ENCODE results near the gene VWA3B.

VWA3B gene

DNA sequence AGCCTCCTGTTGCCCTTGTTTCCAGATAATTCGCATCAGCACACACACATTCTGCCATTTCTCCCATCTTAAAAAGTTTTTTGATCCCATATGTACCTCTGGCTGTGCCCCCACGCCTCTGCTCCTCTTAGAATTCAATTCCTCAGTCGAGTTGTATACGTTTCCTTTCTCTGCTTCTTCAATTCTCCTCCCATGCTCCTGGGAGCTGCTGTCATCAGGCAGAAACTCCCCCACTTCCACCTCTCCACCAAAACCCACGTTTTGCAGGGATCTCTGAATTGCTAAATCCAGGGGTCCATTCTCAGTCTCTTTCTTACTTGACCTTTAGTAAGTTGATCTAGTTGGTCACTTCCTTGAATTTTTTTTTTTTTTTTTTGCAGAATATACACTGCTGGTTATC lies 98.8 kb downstream of the VWA3B start:
- H3K9ac ChIP-seq (ENCODE audit: low read depth, low read length) = no peak overlapping the region
- no peaks in the 10 kb centered on the region for H3K9me3 ChIP-seq (ENCODE audit: insufficient read depth, low read depth, low read length)
- H3K36me3 ChIP-seq (ENCODE audit: insufficient read depth, low read depth, low read length) = no peaks in the 10 kb centered on the region
- H3K27me3 ChIP-seq (ENCODE audit: insufficient read depth, low read length) = no peaks in the 10 kb centered on the region
- H3K4me3 ChIP-seq (ENCODE audit: low read length) = no peak overlapping the region
- no peak overlapping the region for H3K27ac ChIP-seq (ENCODE audit: low read length)
- H3K4me1 ChIP-seq (ENCODE audit: insufficient read depth, low read length) = no peaks in the 10 kb centered on the region

DNA sequence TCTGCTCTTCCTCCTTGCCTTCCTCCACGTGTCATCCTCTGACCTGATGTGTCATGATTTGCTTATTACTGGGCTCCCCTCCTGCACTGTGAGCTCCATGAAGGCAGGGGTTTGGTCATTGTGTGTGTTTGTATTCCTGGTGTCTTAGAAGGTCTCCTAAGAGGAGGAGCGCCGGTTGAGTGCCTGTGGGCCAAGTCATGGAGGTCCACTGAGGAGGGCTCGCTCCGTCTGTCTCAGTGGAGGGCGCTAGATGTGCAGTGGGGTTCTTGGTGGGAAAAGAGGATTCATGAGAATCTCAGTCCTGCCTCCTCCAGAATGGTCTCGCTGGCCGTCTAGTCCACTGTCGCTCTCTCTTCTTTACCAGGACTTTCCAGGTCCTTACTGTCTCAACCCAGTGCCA lies 100.2 kb downstream of the VWA3B start:
- Histone ChIP-seq H3K36me3 (ENCODE audit: insufficient read depth, low read depth, low read length) (no peaks in the 10 kb centered on the region), H3K9me3 (ENCODE audit: insufficient read depth, low read depth, low read length) (no peaks in the 10 kb centered on the region), H3K9ac (ENCODE audit: low read depth, low read length) (no peak overlapping the region), H3K27me3 (ENCODE audit: insufficient read depth, low read length) (no peaks in the 10 kb centered on the region), H3K4me1 (ENCODE audit: insufficient read depth, low read length) (no peaks in the 10 kb centered on the region), H3K4me3 (ENCODE audit: low read length) (no peak overlapping the region), H3K27ac (ENCODE audit: low read length) (no peak overlapping the region)

- no peak overlapping the region for H3K9ac ChIP-seq (ENCODE audit: low read depth, low read length)
- H3K27me3 ChIP-seq (ENCODE audit: insufficient read depth, low read length) = no peaks in the 10 kb centered on the region
- H3K9me3 ChIP-seq (ENCODE audit: insufficient read depth, low read depth, low read length) = no peaks in the 10 kb centered on the region
- no peak overlapping the region for H3K4me3 ChIP-seq (ENCODE audit: low read length)
- no peak overlapping the region for H3K27ac ChIP-seq (ENCODE audit: low read length)
- H3K4me1 ChIP-seq (ENCODE audit: insufficient read depth, low read length) = no peaks in the 10 kb centered on the region
- no peaks in the 10 kb centered on the region for H3K36me3 ChIP-seq (ENCODE audit: insufficient read depth, low read depth, low read length)
Observed at GRCh38 chr2:98188351-98189046, 101.5 kb downstream of the VWA3B start.

GRCh38 chr2:98191883-98192282 lies 104.9 kb downstream of the VWA3B start:
- H3K9ac ChIP-seq (ENCODE audit: low read depth, low read length) = no peak overlapping the region
- H3K4me1 ChIP-seq (ENCODE audit: insufficient read depth, low read length) = no peaks in the 10 kb centered on the region
- H3K9me3 ChIP-seq (ENCODE audit: insufficient read depth, low read depth, low read length) = no peaks in the 10 kb centered on the region
- H3K27ac ChIP-seq (ENCODE audit: low read length) = no peak overlapping the region
- H3K4me3 ChIP-seq (ENCODE audit: low read length) = no peak overlapping the region
- H3K27me3 ChIP-seq (ENCODE audit: insufficient read depth, low read length) = no peaks in the 10 kb centered on the region
- H3K36me3 ChIP-seq (ENCODE audit: insufficient read depth, low read depth, low read length) = no peaks in the 10 kb centered on the region

DNA sequence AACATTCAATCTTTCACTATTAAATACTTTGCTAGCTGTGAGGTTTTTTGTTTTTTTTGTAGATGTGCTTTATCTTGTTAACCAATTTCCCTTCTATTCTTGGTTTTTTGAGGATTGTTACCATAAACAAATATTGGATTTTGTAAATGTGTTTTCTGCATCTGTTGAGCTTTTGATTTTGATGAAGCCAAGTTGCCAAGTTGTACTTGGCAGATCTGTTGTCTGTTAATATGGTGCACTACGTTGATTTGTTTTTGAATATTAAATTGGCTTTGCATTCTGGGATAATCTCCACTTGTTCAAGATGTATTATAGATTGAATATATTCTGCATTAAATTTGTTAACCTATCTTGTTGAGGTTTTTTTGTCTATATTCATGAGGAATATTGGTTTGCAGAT lies 114.6 kb downstream of the VWA3B start:
- Histone ChIP-seq H3K36me3 (ENCODE audit: insufficient read depth, low read depth, low read length) (no peaks in the 10 kb centered on the region), H3K27ac (ENCODE audit: low read length) (no peak overlapping the region), H3K4me1 (ENCODE audit: insufficient read depth, low read length) (no peaks in the 10 kb centered on the region), H3K4me3 (ENCODE audit: low read length) (no peak overlapping the region), H3K9me3 (ENCODE audit: insufficient read depth, low read depth, low read length) (no peaks in the 10 kb centered on the region), H3K9ac (ENCODE audit: low read depth, low read length) (no peak overlapping the region), H3K27me3 (ENCODE audit: insufficient read depth, low read length) (no peaks in the 10 kb centered on the region)

DNA sequence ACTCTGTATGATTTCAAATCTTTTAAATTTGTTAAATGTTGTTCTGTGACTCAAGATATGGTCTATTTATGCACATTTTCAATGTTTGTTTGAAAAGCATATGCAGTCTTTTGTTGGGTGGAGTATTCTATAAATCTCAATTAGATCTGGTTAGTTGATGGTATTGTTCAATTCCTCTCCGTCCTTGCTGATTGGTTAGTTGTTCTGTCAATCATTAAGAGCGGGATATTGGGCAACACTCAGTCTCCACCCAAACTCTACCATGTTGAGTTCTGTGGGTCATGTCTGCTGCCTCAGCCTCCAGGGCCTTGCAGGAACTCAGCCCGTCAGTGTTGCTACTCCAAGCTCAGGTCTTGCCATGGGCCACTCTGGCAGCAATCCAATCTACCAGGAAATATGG lies 118.9 kb downstream of the VWA3B start:
- H3K27ac ChIP-seq (ENCODE audit: low read length) = no peak overlapping the region
- H3K9me3 ChIP-seq (ENCODE audit: insufficient read depth, low read depth, low read length) = no peaks in the 10 kb centered on the region
- H3K4me1 ChIP-seq (ENCODE audit: insufficient read depth, low read length) = no peaks in the 10 kb centered on the region
- no peak overlapping the region for H3K9ac ChIP-seq (ENCODE audit: low read depth, low read length)
- H3K4me3 ChIP-seq (ENCODE audit: low read length) = no peak overlapping the region
- no peaks in the 10 kb centered on the region for H3K36me3 ChIP-seq (ENCODE audit: insufficient read depth, low read depth, low read length)
- H3K27me3 ChIP-seq (ENCODE audit: insufficient read depth, low read length) = no peaks in the 10 kb centered on the region

DNA sequence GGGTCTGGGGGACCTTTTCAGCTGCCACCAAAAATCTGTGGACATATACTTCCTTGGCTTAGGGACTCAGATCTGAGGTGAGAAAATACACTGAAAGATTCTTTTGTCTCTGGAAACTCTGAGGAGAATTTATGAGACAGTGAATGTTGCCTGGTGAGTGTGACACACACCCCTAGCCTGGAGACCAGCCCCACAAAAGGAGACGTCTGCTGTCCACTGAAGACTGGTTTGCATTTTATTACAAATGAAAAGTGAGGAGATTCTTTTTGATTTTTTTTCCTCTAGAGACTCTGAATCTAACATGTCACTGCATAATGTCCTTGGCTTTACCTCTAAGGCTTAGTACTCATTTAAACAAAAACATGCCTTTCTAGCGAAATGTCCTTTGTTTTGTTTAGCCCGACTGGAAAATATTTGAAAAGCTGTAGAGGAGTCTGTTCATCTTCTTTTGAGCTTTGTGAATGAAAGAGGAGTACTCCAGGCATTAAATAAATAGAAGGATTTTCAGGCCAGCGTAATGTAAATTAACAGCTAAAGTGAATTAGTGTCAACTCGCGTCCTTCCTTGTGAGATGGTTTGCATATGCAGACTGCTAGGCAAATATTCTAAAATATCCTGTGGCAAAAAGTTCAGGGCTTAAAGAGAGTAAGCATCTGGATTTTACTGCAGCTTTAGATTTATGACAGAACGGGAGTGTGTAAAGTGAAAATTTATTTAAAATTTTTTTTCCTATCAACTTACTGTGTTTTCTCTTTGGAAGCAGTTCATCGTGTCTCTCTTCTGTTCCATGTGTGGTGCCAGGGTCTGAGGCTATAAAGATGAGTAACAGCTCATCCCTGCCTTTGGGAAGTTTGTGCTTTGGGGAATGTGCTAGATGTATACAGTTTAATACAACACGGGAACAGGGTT lies 125.4 kb downstream of the VWA3B start:
- no peaks in the 10 kb centered on the region for H3K36me3 ChIP-seq (ENCODE audit: insufficient read depth, low read depth, low read length)
- no peaks in the 10 kb centered on the region for H3K9me3 ChIP-seq (ENCODE audit: insufficient read depth, low read depth, low read length)
- no peak overlapping the region for H3K27ac ChIP-seq (ENCODE audit: low read length)
- no peak overlapping the region for H3K4me3 ChIP-seq (ENCODE audit: low read length)
- H3K4me1 ChIP-seq (ENCODE audit: insufficient read depth, low read length) = no peaks in the 10 kb centered on the region; the same call in 1 of the 2 replicates
- H3K27me3 ChIP-seq (ENCODE audit: insufficient read depth, low read length) = no peaks in the 10 kb centered on the region
- no peak overlapping the region for H3K9ac ChIP-seq (ENCODE audit: low read depth, low read length)

- no peak overlapping the region for H3K27ac ChIP-seq (ENCODE audit: low read length)
- no peaks in the 10 kb centered on the region for H3K36me3 ChIP-seq (ENCODE audit: insufficient read depth, low read depth, low read length)
- H3K9ac ChIP-seq (ENCODE audit: low read depth, low read length) = no peak overlapping the region
- no peaks in the 10 kb centered on the region for H3K27me3 ChIP-seq (ENCODE audit: insufficient read depth, low read length)
- no peaks in the 10 kb centered on the region; the same call in 1 of the 2 replicates for H3K4me1 ChIP-seq (ENCODE audit: insufficient read depth, low read length)
- no peak overlapping the region for H3K4me3 ChIP-seq (ENCODE audit: low read length)
- H3K9me3 ChIP-seq (ENCODE audit: insufficient read depth, low read depth, low read length) = peaks cover 6% of the 10 kb centered on the region; the same call in 1 of the 2 replicates
Observed at GRCh38 chr2:98216616-98217015, 129.6 kb downstream of the VWA3B start.

GRCh38 chr2:98219152-98219551 lies 132.2 kb downstream of the VWA3B start:
- H3K9me3 ChIP-seq (ENCODE audit: insufficient read depth, low read depth, low read length) = peaks cover 6% of the 10 kb centered on the region; the same call in 1 of the 2 replicates
- H3K27ac ChIP-seq (ENCODE audit: low read length) = no peak overlapping the region
- no peaks in the 10 kb centered on the region for H3K4me1 ChIP-seq (ENCODE audit: insufficient read depth, low read length)
- no peaks in the 10 kb centered on the region for H3K36me3 ChIP-seq (ENCODE audit: insufficient read depth, low read depth, low read length)
- no peak overlapping the region for H3K4me3 ChIP-seq (ENCODE audit: low read length)
- H3K27me3 ChIP-seq (ENCODE audit: insufficient read depth, low read length) = no peaks in the 10 kb centered on the region
- no peak overlapping the region for H3K9ac ChIP-seq (ENCODE audit: low read depth, low read length)

DNA sequence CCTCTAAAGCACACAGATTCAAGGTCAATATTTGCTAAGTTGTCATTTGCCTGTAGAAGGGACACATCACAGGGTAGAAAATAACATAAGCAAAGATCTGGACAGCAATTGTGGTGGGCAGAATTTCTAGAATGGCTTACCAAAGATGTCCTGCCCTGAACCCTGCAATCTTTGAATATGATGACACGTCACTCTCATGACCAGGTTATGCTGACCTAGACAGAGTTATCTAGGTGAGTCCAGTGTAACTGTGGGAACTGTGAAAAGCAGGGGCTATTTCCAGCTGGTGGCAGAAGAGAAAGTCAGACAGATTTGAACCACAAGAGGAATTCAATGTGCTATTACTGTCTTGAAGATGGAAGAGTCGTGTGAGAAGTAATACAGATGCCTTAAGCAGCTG lies 147.0 kb downstream of the VWA3B start:
- no peak overlapping the region for H3K4me3 ChIP-seq (ENCODE audit: low read length)
- H3K27me3 ChIP-seq (ENCODE audit: insufficient read depth, low read length) = no peaks in the 10 kb centered on the region
- no peaks in the 10 kb centered on the region for H3K4me1 ChIP-seq (ENCODE audit: insufficient read depth, low read length)
- no peaks in the 10 kb centered on the region for H3K9me3 ChIP-seq (ENCODE audit: insufficient read depth, low read depth, low read length)
- no peak overlapping the region for H3K9ac ChIP-seq (ENCODE audit: low read depth, low read length)
- H3K36me3 ChIP-seq (ENCODE audit: insufficient read depth, low read depth, low read length) = no peaks in the 10 kb centered on the region
- no peak overlapping the region for H3K27ac ChIP-seq (ENCODE audit: low read length)

GRCh38 chr2:98234776-98235175 lies 147.8 kb downstream of the VWA3B start:
- H3K9me3 ChIP-seq (ENCODE audit: insufficient read depth, low read depth, low read length) = no peaks in the 10 kb centered on the region
- H3K36me3 ChIP-seq (ENCODE audit: insufficient read depth, low read depth, low read length) = no peaks in the 10 kb centered on the region
- no peaks in the 10 kb centered on the region for H3K27me3 ChIP-seq (ENCODE audit: insufficient read depth, low read length)
- H3K4me3 ChIP-seq (ENCODE audit: low read length) = no peak overlapping the region
- no peak overlapping the region for H3K9ac ChIP-seq (ENCODE audit: low read depth, low read length)
- no peak overlapping the region for H3K27ac ChIP-seq (ENCODE audit: low read length)
- H3K4me1 ChIP-seq (ENCODE audit: insufficient read depth, low read length) = no peaks in the 10 kb centered on the region

DNA sequence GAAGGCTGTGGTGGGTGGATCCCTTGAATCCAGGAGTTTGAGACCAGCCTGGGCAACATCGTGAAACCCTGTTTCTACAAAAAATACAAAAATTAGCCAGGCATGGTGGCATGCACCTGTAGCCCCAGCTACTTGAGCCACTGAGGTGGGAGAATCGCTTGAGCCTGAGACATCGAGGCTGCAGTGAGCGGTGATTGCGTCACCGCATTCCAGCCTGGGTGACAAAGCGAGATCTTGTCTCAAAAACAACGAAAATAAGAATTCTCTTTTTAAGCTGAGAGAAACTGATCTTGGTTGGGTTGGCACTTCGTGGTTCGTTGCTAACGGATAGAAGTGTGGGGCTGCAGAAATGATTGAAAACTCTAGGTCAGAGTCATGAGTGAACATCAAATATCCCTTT lies 150.0 kb downstream of the VWA3B start:
- Histone ChIP-seq H3K9me3 (ENCODE audit: insufficient read depth, low read depth, low read length) (no peaks in the 10 kb centered on the region), H3K4me3 (ENCODE audit: low read length) (no peak overlapping the region), H3K27ac (ENCODE audit: low read length) (no peak overlapping the region), H3K9ac (ENCODE audit: low read depth, low read length) (no peak overlapping the region), H3K27me3 (ENCODE audit: insufficient read depth, low read length) (no peaks in the 10 kb centered on the region), H3K36me3 (ENCODE audit: insufficient read depth, low read depth, low read length) (no peaks in the 10 kb centered on the region), H3K4me1 (ENCODE audit: insufficient read depth, low read length) (0 out of 2 replicates have a peak, but pooled peaks cover 3% of the 10 kb centered on the region)
